ENCODE results near the gene PCDHGA8.
"Not testable (repeated sequence)": the region's sequence is repeated elsewhere in the genome, so short reads cannot be mapped to it uniquely, and the experiment has no call there.

PCDHGA8 gene

DNA sequence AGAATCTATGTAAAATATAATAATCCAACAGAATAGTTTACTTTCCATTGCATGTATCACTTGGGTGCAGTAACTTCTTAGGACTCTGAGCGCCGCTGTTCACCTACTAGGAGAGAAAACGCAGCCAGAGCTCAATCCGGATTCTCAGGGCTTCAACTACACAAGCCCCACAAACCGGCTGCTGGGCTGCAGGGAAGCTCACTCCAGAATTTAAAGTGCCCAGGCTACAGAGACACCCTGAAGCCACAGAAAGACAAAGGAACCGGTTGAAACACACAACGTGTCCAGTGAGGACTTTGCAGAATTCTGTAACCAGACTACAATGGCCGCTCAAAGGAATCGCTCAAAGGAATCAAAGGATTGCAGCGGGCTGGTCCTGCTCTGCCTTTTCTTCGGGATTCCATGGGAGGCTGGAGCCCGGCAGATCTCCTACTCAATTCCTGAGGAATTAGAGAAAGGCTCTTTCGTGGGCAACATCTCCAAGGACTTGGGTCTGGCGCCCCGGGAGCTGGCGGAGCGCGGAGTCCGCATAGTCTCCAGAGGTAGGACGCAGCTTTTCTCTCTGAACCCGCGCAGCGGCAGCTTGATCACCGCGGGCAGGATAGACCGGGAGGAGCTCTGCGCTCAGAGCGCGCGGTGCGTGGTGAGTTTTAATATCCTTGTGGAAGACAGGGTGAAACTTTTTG is 20.6 kb downstream of the PCDHGA8 start, which contains the start of gene PCDHGA10:
Gene PCDHGA10 (plus strand): TSS at position 134 of the 686 bp plus-strand sequence. CDS start 189 bp downstream, at position 323.
- TF ChIP-seq ZNF274 (IDR thresholded peaks at IDR 0.05; ENCODE audit: low read depth, low read length) = no peak
- no peak for TF ChIP-seq YY1 (IDR thresholded peaks at IDR 0.05; ENCODE audit: insufficient read depth, insufficient read length)
- no peak for TF ChIP-seq SUZ12 (IDR thresholded peaks at IDR 0.05; ENCODE audit: extremely low read depth, insufficient read depth, insufficient read length)
- H3K4me1 ChIP-seq (ENCODE audit: insufficient read depth, insufficient read length) = no peaks in the 10 kb centered on the region
- H3K36me3 ChIP-seq (ENCODE audit: insufficient read depth, insufficient read length, low read length) = no peaks in the 10 kb centered on the region
- DNase-seq (ENCODE audit: low read depth, low spot score) = no peak
- peaks cover 10% of the 10 kb centered on the region; the same call in 1 of the 2 replicates for H3K9me3 ChIP-seq (ENCODE audit: insufficient read depth, low read length)
- H3K4me3 ChIP-seq (ENCODE audit: insufficient read length, low read depth) = peak within 1 kb of the TSS; percentile 42
- peak within 1 kb of the TSS; percentile 67 for H3K9ac ChIP-seq (ENCODE audit: insufficient read length, low read depth)
- peaks cover 17% of the 10 kb centered on the region for H3K27me3 ChIP-seq (ENCODE audit: insufficient read depth, insufficient read length)

DNA sequence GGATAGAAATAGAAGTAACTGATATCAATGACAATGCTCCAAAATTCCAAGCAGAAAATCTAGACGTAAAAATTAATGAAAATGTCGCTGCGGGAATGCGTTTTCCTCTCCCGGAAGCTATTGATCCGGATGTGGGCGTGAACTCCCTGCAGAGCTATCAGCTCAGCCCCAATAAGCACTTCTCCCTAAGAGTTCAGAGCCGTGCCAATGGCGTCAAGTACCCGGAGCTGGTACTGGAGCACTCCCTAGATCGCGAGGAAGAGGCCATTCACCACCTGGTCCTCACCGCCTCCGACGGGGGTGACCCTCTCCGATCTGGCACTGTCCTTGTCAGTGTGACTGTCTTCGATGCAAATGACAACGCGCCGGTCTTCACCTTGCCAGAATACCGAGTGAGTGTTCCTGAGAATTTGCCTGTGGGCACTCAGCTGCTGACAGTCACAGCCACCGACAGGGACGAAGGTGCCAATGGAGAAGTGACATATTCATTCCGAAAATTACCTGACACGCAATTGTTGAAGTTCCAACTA is 21.2 kb downstream of the PCDHGA8 start:
- DNase-seq (ENCODE audit: low read depth, low spot score) = no peak
- TF ChIP-seq SUZ12 (IDR thresholded peaks at IDR 0.05; ENCODE audit: extremely low read depth, insufficient read depth, insufficient read length) = no peak
- TF ChIP-seq ZNF274 (IDR thresholded peaks at IDR 0.05; ENCODE audit: low read depth, low read length) = no peak
- TF ChIP-seq YY1 (IDR thresholded peaks at IDR 0.05; ENCODE audit: insufficient read depth, insufficient read length) = no peak
- H3K9ac ChIP-seq (ENCODE audit: insufficient read length, low read depth) = peak overlapping the region; percentile 67

DNA sequence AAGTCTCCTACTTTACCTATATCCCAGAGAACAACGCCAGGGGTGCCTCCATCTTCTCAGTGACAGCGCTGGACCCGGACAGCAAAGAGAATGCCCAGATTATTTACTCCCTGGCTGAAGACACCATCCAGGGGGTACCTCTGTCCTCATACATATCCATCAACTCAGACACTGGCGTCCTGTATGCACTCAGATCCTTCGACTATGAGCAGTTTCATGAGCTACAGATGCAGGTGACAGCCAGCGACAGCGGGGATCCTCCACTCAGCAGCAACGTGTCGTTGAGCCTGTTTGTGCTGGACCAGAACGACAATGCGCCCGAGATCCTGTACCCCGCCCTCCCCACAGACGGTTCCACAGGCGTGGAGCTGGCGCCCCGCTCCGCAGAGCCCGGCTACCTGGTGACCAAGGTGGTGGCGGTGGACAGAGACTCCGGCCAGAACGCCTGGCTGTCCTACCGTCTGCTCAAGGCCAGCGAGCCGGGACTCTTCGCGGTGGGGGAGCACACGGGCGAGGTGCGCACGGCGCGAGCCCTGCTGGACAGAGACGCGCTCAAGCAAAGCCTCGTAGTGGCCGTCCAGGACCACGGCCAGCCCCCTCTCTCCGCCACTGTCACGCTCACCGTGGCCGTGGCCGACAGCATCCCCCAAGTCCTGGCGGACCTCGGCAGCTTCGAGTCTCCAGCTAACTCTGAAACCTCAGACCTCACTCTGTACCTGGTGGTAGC is 22.3 kb downstream of the PCDHGA8 start:
- Histone ChIP-seq H3K27me3 (ENCODE audit: insufficient read depth, insufficient read length) (peaks cover 14% of the 10 kb centered on the region), H3K9me3 (ENCODE audit: insufficient read depth, low read length) (peaks cover 18% of the 10 kb centered on the region; the same call in 1 of the 2 replicates)
- not testable (repeated sequence) for DNase-seq (ENCODE audit: low read depth, low spot score); H3K36me3 ChIP-seq (ENCODE audit: insufficient read depth, insufficient read length, low read length); H3K4me1 ChIP-seq (ENCODE audit: insufficient read depth, insufficient read length); H3K9ac ChIP-seq (ENCODE audit: insufficient read length, low read depth); H3K4me3 ChIP-seq (ENCODE audit: insufficient read length, low read depth)

More for the DNA sequence above, 21.2 kb downstream of the PCDHGA8 start:
- Histone ChIP-seq H3K36me3 (ENCODE audit: insufficient read depth, insufficient read length, low read length) (no peaks in the 10 kb centered on the region), H3K27me3 (ENCODE audit: insufficient read depth, insufficient read length) (peaks cover 18% of the 10 kb centered on the region), H3K4me1 (ENCODE audit: insufficient read depth, insufficient read length) (no peaks in the 10 kb centered on the region), H3K9me3 (ENCODE audit: insufficient read depth, low read length) (peaks cover 15% of the 10 kb centered on the region; the same call in 1 of the 2 replicates), H3K4me3 (ENCODE audit: insufficient read length, low read depth) (peak overlapping the region; percentile 42)

DNA sequence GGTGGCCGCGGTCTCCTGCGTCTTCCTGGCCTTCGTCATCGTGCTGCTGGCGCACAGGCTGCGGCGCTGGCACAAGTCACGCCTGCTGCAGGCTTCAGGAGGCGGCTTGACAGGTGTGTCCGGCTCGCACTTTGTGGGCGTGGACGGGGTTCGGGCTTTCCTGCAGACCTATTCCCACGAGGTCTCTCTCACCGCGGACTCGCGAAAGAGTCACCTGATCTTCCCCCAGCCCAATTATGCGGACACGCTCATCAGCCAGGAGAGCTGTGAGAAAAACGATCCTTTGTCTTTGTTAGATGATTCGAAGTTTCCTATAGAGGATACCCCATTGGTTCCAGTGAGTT is 22.8 kb downstream of the PCDHGA8 start:
- not testable (repeated sequence) for H3K36me3 ChIP-seq (ENCODE audit: insufficient read depth, insufficient read length, low read length); H3K4me1 ChIP-seq (ENCODE audit: insufficient read depth, insufficient read length); DNase-seq (ENCODE audit: low read depth, low spot score); H3K4me3 ChIP-seq (ENCODE audit: insufficient read length, low read depth); H3K9ac ChIP-seq (ENCODE audit: insufficient read length, low read depth)
- H3K27me3 ChIP-seq (ENCODE audit: insufficient read depth, insufficient read length) = peaks cover 13% of the 10 kb centered on the region
- peaks cover 22% of the 10 kb centered on the region; the same call in 1 of the 2 replicates for H3K9me3 ChIP-seq (ENCODE audit: insufficient read depth, low read length)

DNA sequence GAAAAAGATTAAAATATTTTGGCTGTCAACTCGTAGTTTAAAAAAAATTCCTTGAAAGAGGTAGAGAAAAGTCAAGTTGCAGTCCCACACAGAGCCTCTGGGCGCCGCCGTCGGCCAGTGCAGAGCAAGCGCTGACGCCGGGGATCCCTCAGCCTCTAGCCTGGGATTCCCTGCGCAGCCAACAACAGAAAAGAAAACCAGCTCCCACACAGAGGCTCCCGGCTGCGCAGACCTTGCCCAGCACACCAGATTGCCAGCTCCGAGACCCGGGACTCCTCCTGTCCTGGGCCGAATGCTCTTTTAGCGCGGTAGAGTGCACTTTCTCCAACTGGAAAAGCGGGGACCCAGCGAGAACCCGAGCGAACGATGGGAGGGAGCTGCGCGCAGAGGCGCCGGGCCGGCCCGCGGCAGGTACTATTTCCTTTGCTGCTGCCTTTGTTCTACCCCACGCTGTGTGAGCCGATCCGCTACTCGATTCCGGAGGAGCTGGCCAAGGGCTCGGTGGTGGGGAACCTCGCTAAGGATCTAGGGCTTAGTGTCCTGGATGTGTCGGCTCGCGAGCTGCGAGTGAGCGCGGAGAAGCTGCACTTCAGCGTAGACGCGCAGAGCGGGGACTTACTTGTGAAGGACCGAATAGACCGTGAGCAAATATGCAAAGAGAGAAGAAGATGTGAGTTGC is 25.2 kb downstream of the PCDHGA8 start, which contains the start of gene PCDHGB7:
Gene PCDHGB7 (plus strand): TSS at position 184 of the 679 bp plus-strand sequence. CDS start 183 bp downstream, at position 367.
- peak; percentile 69 for DNase-seq (ENCODE audit: low read depth, low spot score)
- H3K9me3 ChIP-seq (ENCODE audit: insufficient read depth, low read length) = peaks cover 38% of the 10 kb centered on the region
- peak within 1 kb of the TSS; percentile 61 for H3K9ac ChIP-seq (ENCODE audit: insufficient read length, low read depth)
- H3K4me3 ChIP-seq (ENCODE audit: insufficient read length, low read depth) = peak within 1 kb of the TSS; percentile 43
- H3K4me1 ChIP-seq (ENCODE audit: insufficient read depth, insufficient read length); H3K36me3 ChIP-seq (ENCODE audit: insufficient read depth, insufficient read length, low read length): not testable (repeated sequence)
- peaks cover 25% of the 10 kb centered on the region for H3K27me3 ChIP-seq (ENCODE audit: insufficient read depth, insufficient read length)

DNA sequence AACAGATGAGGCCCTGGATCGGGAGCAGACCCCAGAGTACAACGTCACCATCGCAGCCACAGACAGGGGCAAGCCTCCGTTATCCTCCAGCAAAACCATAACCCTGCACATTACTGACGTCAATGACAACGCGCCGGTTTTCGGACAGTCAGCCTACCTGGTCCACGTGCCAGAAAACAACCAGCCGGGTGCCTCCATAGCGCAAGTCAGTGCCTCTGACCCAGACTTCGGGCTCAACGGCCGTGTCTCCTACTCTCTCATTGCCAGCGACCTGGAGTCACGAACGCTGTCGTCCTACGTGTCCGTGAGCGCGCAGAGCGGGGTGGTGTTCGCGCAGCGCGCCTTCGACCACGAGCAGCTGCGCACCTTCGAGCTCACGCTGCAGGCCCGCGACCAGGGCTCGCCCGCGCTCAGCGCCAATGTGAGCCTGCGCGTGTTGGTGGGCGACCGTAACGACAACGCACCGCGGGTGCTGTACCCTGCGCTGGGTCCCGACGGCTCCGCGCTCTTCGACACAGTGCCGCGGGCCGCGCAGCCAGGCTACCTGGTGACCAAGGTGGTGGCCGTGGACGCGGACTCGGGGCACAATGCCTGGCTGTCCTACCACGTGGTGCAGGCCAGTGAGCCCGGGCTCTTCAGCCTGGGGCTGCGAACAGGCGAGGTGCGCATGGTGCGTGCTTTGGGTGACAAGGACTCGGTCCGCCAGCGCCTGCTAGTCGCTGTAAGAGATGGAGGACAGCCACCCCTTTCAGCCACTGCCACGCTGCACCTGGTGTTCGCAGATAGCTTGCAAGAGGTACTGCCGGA is 26.8 kb downstream of the PCDHGA8 start:
- H3K36me3 ChIP-seq (ENCODE audit: insufficient read depth, insufficient read length, low read length) = peaks cover 5% of the 10 kb centered on the region
- no peak for TF ChIP-seq YY1 (IDR thresholded peaks at IDR 0.05; ENCODE audit: insufficient read depth, insufficient read length)
- no peak for TF ChIP-seq SUZ12 (IDR thresholded peaks at IDR 0.05; ENCODE audit: extremely low read depth, insufficient read depth, insufficient read length)
- no peak for TF ChIP-seq ZNF274 (IDR thresholded peaks at IDR 0.05; ENCODE audit: low read depth, low read length)
- H3K4me1 ChIP-seq (ENCODE audit: insufficient read depth, insufficient read length) = no peaks in the 10 kb centered on the region
- H3K9me3 ChIP-seq (ENCODE audit: insufficient read depth, low read length) = peaks cover 52% of the 10 kb centered on the region
- DNase-seq (ENCODE audit: low read depth, low spot score) = no peak
- no peak overlapping the region for H3K9ac ChIP-seq (ENCODE audit: insufficient read length, low read depth)
- peaks cover 25% of the 10 kb centered on the region for H3K27me3 ChIP-seq (ENCODE audit: insufficient read depth, insufficient read length)
- H3K4me3 ChIP-seq (ENCODE audit: insufficient read length, low read depth) = no peak overlapping the region

All from NT2/D1 (cell line).